Body of pancreas (tissue), 4 donors: Measurements from ENCODE around the gene KANK3.

Experiments used
- CTCF ChIP-seq, 7 experiments: fragments of 450-650 bp in 4 of 7; fragments of 200-600 bp in 3 of 7; sonication (generic) in 3 of 7; IDR thresholded peaks; one replicate each; pipeline ENCODE4 v1.5.1; 2016 to 2019; ENCODE audit warnings: antibody characterized with exemption in 7 of 7
- POLR2A ChIP-seq, 3 donors: fragments of 450-650 bp; IDR thresholded peaks; one replicate each; pipeline ENCODE4 v1.6.1; 2016; ENCODE audit warnings: antibody characterized with exemption in 3 of 3, mild to moderate bottlenecking in 2 of 3

DNA sequence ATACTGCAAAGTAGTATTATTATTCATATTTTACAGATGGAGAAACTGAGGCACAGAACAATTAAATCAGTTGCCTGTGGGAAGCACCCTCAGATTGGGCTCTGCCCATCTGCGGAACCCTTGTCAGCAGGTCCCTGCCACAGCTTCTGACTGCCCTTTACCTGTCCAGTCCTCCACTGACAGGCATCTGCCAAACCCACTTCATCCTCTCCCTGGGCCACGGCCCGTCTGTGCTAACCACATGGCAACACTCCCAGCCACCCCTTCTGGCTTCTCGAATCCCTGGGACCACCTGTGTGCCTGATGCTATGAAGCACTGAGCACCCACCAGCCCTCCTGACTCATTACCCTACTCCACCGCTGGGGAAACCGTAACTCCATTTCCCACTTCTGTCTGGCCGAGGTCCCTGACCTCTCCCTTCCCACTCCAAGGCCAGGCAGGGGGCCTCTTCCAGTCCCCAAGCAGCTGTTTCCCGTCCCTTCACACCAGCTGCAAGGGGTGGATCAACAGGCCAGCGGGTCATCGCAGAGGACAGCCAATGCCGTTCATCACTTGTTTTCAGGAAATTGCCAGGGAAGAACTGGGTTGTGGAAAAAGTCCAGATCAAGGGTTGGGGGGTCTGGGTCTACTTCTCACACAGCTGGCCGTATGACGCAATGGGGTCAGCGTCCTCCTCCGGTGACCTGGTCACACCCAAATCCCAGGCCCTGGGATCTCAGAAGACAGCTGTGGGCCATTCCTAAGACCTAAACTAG is 2.5 kb downstream of the KANK3 start:
- TF ChIP-seq POLR2A (IDR thresholded peaks at IDR 0.05) (no peak), CTCF (IDR thresholded peaks at IDR 0.05) (peak in 2 of 7 experiments; percentile 6 to 7)
